MM.1S (cell line): ENCODE data around the gene DYNLT3.

Experiments used
- DNase-seq: peaks from one replicate; pipeline ENCODE4 v3.0.0-alpha.2; 2015
- H2AFZ ChIP-seq: fragments of 300-600 bp; sonication (generic); 2 replicates; pipeline ENCODE4 v1.6.0; 2016; ENCODE audit warnings: antibody characterized with exemption, low read length
- H3F3A ChIP-seq: fragments of 300-600 bp; sonication (generic); 2 replicates; pipeline ENCODE4 v1.6.1; 2016; ENCODE audit warnings: mild to moderate bottlenecking, antibody characterized with exemption, low read length, moderate library complexity, mixed read lengths; ENCODE audit not compliant: insufficient read depth
- H3K27ac ChIP-seq: fragments of 300-600 bp; sonication (generic); 2 replicates; pipeline ENCODE4 v1.5.1; 2016; ENCODE audit warnings: mild to moderate bottlenecking, low read length
- H3K27me3 ChIP-seq: fragments of 300-600 bp; sonication (generic); replicated peaks from 2 replicates; pipeline ENCODE4 v1.6.0; 2016; ENCODE audit warnings: low read length; ENCODE audit not compliant: insufficient read depth
- H3K36me3 ChIP-seq: fragments of 300-600 bp; sonication (generic); replicated peaks from 2 replicates; pipeline ENCODE4 v1.6.1; 2016; ENCODE audit warnings: mild to moderate bottlenecking, low read length, mixed read lengths; ENCODE audit not compliant: insufficient read depth
- H3K4me1 ChIP-seq: fragments of 300-600 bp; sonication (generic); 2 replicates; pipeline ENCODE4 v1.6.1; 2016; ENCODE audit warnings: low read length, mixed read lengths
- H3K4me2 ChIP-seq: fragments of 300-600 bp; sonication (generic); 2 replicates; pipeline ENCODE4 v1.6.0; 2016; ENCODE audit warnings: low read depth, low read length
- H3K4me3 ChIP-seq: fragments of 300-600 bp; sonication (generic); 2 replicates; pipeline ENCODE4 v1.5.1; 2016; ENCODE audit warnings: low read length, mixed read lengths
- H3K79me2 ChIP-seq: fragments of 300-600 bp; sonication (generic); 2 replicates; pipeline ENCODE4 v1.6.1; 2016; ENCODE audit warnings: mixed run types, low read length, mixed read lengths
- H3K9ac ChIP-seq: fragments of 300-600 bp; sonication (generic); 2 replicates; pipeline ENCODE4 v1.6.1; 2016; ENCODE audit warnings: low read length, mixed read lengths
- H3K9me2 ChIP-seq: fragments of 300-600 bp; sonication (generic); replicated peaks from 2 replicates; pipeline ENCODE4 v1.6.1; 2016; ENCODE audit warnings: mild to moderate bottlenecking, low read length, mixed read lengths; ENCODE audit not compliant: insufficient read depth
- H3K9me3 ChIP-seq: fragments of 300-600 bp; sonication (generic); replicated peaks from 2 replicates; pipeline ENCODE4 v1.6.1; 2016; ENCODE audit warnings: mild to moderate bottlenecking, low read length, mixed read lengths; ENCODE audit not compliant: insufficient read depth
- H4K20me1 ChIP-seq: fragments of 300-600 bp; sonication (generic); 2 replicates; pipeline ENCODE4 v1.6.1; 2016; ENCODE audit warnings: mild to moderate bottlenecking, low read length, moderate library complexity, mixed read lengths; ENCODE audit not compliant: insufficient read depth
- CTCF ChIP-seq: fragments of 300-600 bp; sonication (generic); IDR thresholded peaks from 2 replicates; pipeline ENCODE4 v1.5.1; 2016; ENCODE audit warnings: antibody characterized with exemption, low read length, mixed read lengths
- EZH2 ChIP-seq: fragments of 300-600 bp; sonication (generic); optimal IDR thresholded peaks from 2 replicates; pipeline ENCODE3; 2017; ENCODE audit warnings: low read depth, mild to moderate bottlenecking, antibody characterized with exemption, low read length, mixed read lengths
- EZH2phosphoT487 ChIP-seq: fragments of 300-600 bp; sonication (generic); IDR thresholded peaks from 2 replicates; pipeline ENCODE4 v1.6.1; 2018; ENCODE audit warnings: antibody characterized with exemption, low read length

Gene DYNLT3

GRCh38 chrX:37847733-37848197, 394 bp upstream of the DYNLT3 start:
- H3K4me3 ChIP-seq = peak overlapping the region; percentile 71
- no peaks in the 10 kb centered on the region for H3K9me3 ChIP-seq
- DNase-seq = no peak
- H3K79me2 ChIP-seq = no peaks in the 10 kb centered on the region
- H3K36me3 ChIP-seq = no peaks in the 10 kb centered on the region
- no peaks in the 10 kb centered on the region for H3K9me2 ChIP-seq
- peak overlapping the region; percentile 53 for H3K4me2 ChIP-seq
- H3K9ac ChIP-seq = peak overlapping the region; percentile 32; the same call in 1 of the 2 replicates
- no peaks in the 10 kb centered on the region for H4K20me1 ChIP-seq
- peak overlapping the region; percentile 75 for H2AFZ ChIP-seq
- no peak overlapping the region for H3K27ac ChIP-seq
- TF ChIP-seq EZH2 (no peak), CTCF (no peak), EZH2phosphoT487 (no peak)
- no peaks in the 10 kb centered on the region for H3F3A ChIP-seq
- H3K4me1 ChIP-seq = no peaks in the 10 kb centered on the region
- H3K27me3 ChIP-seq = no peaks in the 10 kb centered on the region

GRCh38 chrX:37846558-37846933, 825 bp downstream of the DYNLT3 start:
- Histone ChIP-seq H3K4me3 (peak overlapping the region; percentile 71), H3K9ac (peak overlapping the region; percentile 65; the same call in 1 of the 2 replicates), H3K27me3 (no peaks in the 10 kb centered on the region), H3F3A (no peaks in the 10 kb centered on the region), H3K9me2 (no peaks in the 10 kb centered on the region), H3K79me2 (no peaks in the 10 kb centered on the region), H2AFZ (peak overlapping the region; percentile 75), H3K4me1 (no peaks in the 10 kb centered on the region), H3K4me2 (peak overlapping the region; percentile 54; the same call in 1 of the 2 replicates), H3K9me3 (no peaks in the 10 kb centered on the region), H3K27ac (no peak overlapping the region), H3K36me3 (no peaks in the 10 kb centered on the region), H4K20me1 (no peaks in the 10 kb centered on the region)
- DNase-seq = no peak
- no peak for TF ChIP-seq EZH2
- no peak for TF ChIP-seq CTCF
- TF ChIP-seq EZH2phosphoT487 = no peak

- no peak for TF ChIP-seq CTCF
- no peak for TF ChIP-seq EZH2phosphoT487
- no peak for TF ChIP-seq EZH2
- no peaks in the 10 kb centered on the region for H3K36me3 ChIP-seq
- DNase-seq = no peak
- no peak overlapping the region for H3K9ac ChIP-seq
- no peaks in the 10 kb centered on the region for H3K4me1 ChIP-seq
- no peak overlapping the region for H2AFZ ChIP-seq
- no peaks in the 10 kb centered on the region for H3K9me2 ChIP-seq
- H3K27ac ChIP-seq = no peak overlapping the region
- H3K9me3 ChIP-seq = no peaks in the 10 kb centered on the region
- peak overlapping the region; percentile 71; the same call in 1 of the 2 replicates for H3K4me3 ChIP-seq
- H3K27me3 ChIP-seq = no peaks in the 10 kb centered on the region
- no peaks in the 10 kb centered on the region for H3F3A ChIP-seq
- peak overlapping the region; percentile 54; the same call in 1 of the 2 replicates for H3K4me2 ChIP-seq
- no peaks in the 10 kb centered on the region for H3K79me2 ChIP-seq
- H4K20me1 ChIP-seq = no peaks in the 10 kb centered on the region
Observed at GRCh38 chrX:37846141-37846540, 1.2 kb downstream of the DYNLT3 start.
